K562 (cell line): Measurements from ENCODE around the gene MATK. TPM values are rescaled to one million over a fixed set of nuclear protein-coding genes. Genes with fewer than 3 reads are reported as not detected.

Experiments used
- CEBPB ChIP-seq: fragments of 450-650 bp; IDR thresholded peaks from 2 replicates; pipeline ENCODE4 v1.6.1; 2016; ENCODE audit warnings: missing genetic modification characterization, missing compliant biosample characterization
- CEBPG ChIP-seq, 3 experiments: fragments of 200-800 bp in 1 of 3; sonication (Bioruptor generic) in 1 of 3; sonication (generic) in 1 of 3; formaldehyde crosslinking in 1 of 3; IDR thresholded peaks in 2 of 3; conservative IDR thresholded peaks in 1 of 3; 2 replicates each; pipeline versions ENCODE4 v1.6.1 to v1.8.0; 2016 to 2022; ENCODE audit warnings: missing compliant biosample characterization in 2 of 3, missing genetic modification characterization in 2 of 3, mild to moderate bottlenecking in 1 of 3, missing genetic modification reagents in 1 of 3
- GMEB1 ChIP-seq: fragments of 250-450 bp; sonication (Bioruptor Pico); IDR thresholded peaks from 2 replicates; pipeline ENCODE4 v1.4.0; 2020; ENCODE audit warnings: mild to moderate bottlenecking
- HCFC1 ChIP-seq: IDR thresholded peaks from 2 replicates; pipeline ENCODE4 v1.6.1; 2012; ENCODE audit warnings: low read depth, low read length, improper control_type of control experiment
- HDGF ChIP-seq: fragments of 450-650 bp; IDR thresholded peaks from 2 replicates; pipeline ENCODE4 v1.6.1; 2016
- IRF2 ChIP-seq: sonication (generic); formaldehyde crosslinking; IDR thresholded peaks from 2 replicates; pipeline ENCODE4 v1.8.1; 2022; ENCODE audit warnings: mild to moderate bottlenecking, missing genetic modification reagents
- MBD1 ChIP-seq: fragments of 250-450 bp; sonication (Bioruptor Pico); IDR thresholded peaks from 2 replicates; pipeline ENCODE4 v1.8.0; 2022; ENCODE audit warnings: inconsistent platforms
- TBP ChIP-seq: optimal IDR thresholded peaks from 2 replicates; pipeline ENCODE3; 2011; ENCODE audit warnings: low read depth, low read length, improper control_type of control experiment
- TFAM ChIP-seq: fragments of 250-450 bp; sonication (Bioruptor Pico); conservative IDR thresholded peaks from 2 replicates; pipeline ENCODE4 v1.5.0; 2021; ENCODE audit warnings: mild to moderate bottlenecking, moderate library complexity
- TOE1 ChIP-seq, 2 experiments: fragments of 450-650 bp in 1 of 2; sonication (generic) in 1 of 2; formaldehyde crosslinking in 1 of 2; IDR thresholded peaks; 2 replicates each; pipeline versions ENCODE4 v1.7.1 to v1.8.0; 2016 to 2022; ENCODE audit warnings: borderline replicate concordance in 2 of 2, mild to moderate bottlenecking in 2 of 2, antibody characterized with exemption in 1 of 2, inconsistent platforms in 1 of 2, low read depth in 1 of 2, missing genetic modification reagents in 1 of 2, moderate library complexity in 1 of 2
- TRIM28 ChIP-seq: fragments of 450-650 bp; IDR thresholded peaks from 2 replicates; pipeline ENCODE4 v1.6.1; 2017
- ZC3H8 ChIP-seq: fragments of 450-650 bp; IDR thresholded peaks from 2 replicates; pipeline ENCODE4 v1.6.1; 2017
- ZMIZ1 ChIP-seq, 2 experiments: fragments of 150-350 bp in 1 of 2; IDR thresholded peaks; 2 replicates each; pipeline ENCODE4 v1.6.1; 2012 to 2016; ENCODE audit warnings: low read depth in 2 of 2, low read length in 2 of 2, mild to moderate bottlenecking in 1 of 2, moderate library complexity in 1 of 2
- ZNF639 ChIP-seq, 2 experiments: fragments of 200-800 bp in 1 of 2; sonication (Bioruptor generic) in 1 of 2; sonication (generic) in 1 of 2; formaldehyde crosslinking in 1 of 2; IDR thresholded peaks in 1 of 2; conservative IDR thresholded peaks in 1 of 2; 2 replicates each; pipeline versions ENCODE4 v1.5.0 to v1.6.1; 2016 to 2020; ENCODE audit warnings: missing compliant biosample characterization in 1 of 2, missing genetic modification characterization in 1 of 2, missing genetic modification reagents in 1 of 2
- ZNF764 ChIP-seq: fragments of 250-450 bp; sonication (Bioruptor Pico); IDR thresholded peaks from 2 replicates; pipeline ENCODE4 v1.4.0; 2020; ENCODE audit warnings: low read depth, mild to moderate bottlenecking, moderate library complexity
- polyA plus RNA-seq, 8 experiments: library from polyadenylated mRNA; depleted of rRNA in 4 of 8; stranded (reverse) in 5 of 8; unstranded in 3 of 8; fragments of >200 nt; fragmentation: Nextera tagmentation in 2 of 8; fragmentation: Illumina TruSeq in 1 of 8; extraction: Ambion mirVana in 2 of 8; extraction: Trizol in 1 of 8; gene quantifications; 2 replicates each; pipeline versions ENCODE4 v1.2.1 to v1.2.3, GENCODE V29; 2011 to 2014; ENCODE audit warnings: inconsistent platforms in 1 of 8, missing spikeins in 1 of 8
- total RNA-seq, 7 experiments: library from RNA; depleted of rRNA in 6 of 7; stranded (reverse); fragments of >200 nt in 6 of 7; fragmentation: Illumina TruSeq in 2 of 7; extraction: Trizol in 2 of 7; gene quantifications; 2 replicates each; pipeline versions ENCODE4 v1.2.1 to v1.2.3, GENCODE V29; 2011 to 2021; ENCODE audit warnings: low replicate concordance in 1 of 7

Gene MATK
- total and polyA plus RNA-seq, 9 of the 15 experiments (the other 6 are each of a cell fraction or from before 2014, with no cell fraction given) = 0.08 to 41.5 (median 21.4) TPM

- TF ChIP-seq GMEB1 (CRISPR knock-in tag) (peak; percentile 88), IRF2 (CRISPR knock-in tag) (no peak), CEBPB (tag) (peak; percentile 90), HCFC1 (peak; percentile 95), MBD1 (no peak), ZC3H8 (no peak), ZMIZ1 (IDR thresholded peaks at IDR 0.05; ENCODE audit: low read depth in 2 of 2, low read length in 2 of 2) (peak in 1 of 2 experiments; percentile 49; a peak in 1 of 4 replicates), TFAM (CRISPR knock-in tag) (no peak), ZNF639 (CRISPR knock-in tag; conservative IDR thresholded peaks at IDR 0.05 in 1 of 2, IDR thresholded peaks at IDR 0.05 in 1 of 2) (peak in 1 of 2 experiments; percentile 0; a peak in 1 of 4 replicates), TOE1 (IDR thresholded peaks at IDR 0.05; ENCODE audit: borderline replicate concordance) (peak; percentile 8; the same call in 1 of the 2 replicates), TOE1 (CRISPR knock-in tag; IDR thresholded peaks at IDR 0.05; ENCODE audit: borderline replicate concordance, low read depth) (no peak), ZNF764 (0 out of 2 replicates have a peak, but pooled peaks have one; percentile 9), CEBPG (CRISPR knock-in tag; IDR thresholded peaks at IDR 0.05) (peak; percentile 89), CEBPG (tag; conservative IDR thresholded peaks at IDR 0.05 in 1 of 2, IDR thresholded peaks at IDR 0.05 in 1 of 2) (peak; percentile 67 to 81), HDGF (no peak), TRIM28 (peak; percentile 35; the same call in 1 of the 2 replicates), TBP (peak; percentile 69)
Observed at GRCh38 chr19:3762501-3763459, 23.4 kb downstream of the MATK start, which contains the start of gene MRPL54 (continued).
